ENCODE measurements around the gene WDFY3.

The WDFY3 gene

DNA sequence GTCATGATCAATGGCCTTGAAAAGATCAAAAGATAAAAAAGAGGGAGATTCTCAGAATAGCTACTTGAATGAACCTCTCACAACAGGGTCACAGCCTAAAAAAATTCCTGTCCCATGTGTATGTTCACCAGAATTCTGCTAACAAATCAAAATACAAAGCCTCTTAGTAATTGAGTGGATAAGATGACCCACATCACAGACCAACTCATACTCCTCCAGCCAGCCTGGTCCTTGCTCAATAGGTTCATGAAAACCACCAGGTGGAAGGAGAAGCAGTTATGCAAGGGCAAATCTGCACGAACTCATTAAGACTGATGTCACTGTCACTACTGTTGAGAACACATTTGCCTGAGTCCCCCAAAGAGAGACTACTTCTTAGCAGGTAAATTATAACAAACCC is 21.5 kb downstream of the WDFY3 start:
- no peak for TF ChIP-seq EZH2phosphoT487 (IDR thresholded peaks at IDR 0.05; ENCODE audit: borderline replicate concordance)
- TF ChIP-seq, protein P1, sequence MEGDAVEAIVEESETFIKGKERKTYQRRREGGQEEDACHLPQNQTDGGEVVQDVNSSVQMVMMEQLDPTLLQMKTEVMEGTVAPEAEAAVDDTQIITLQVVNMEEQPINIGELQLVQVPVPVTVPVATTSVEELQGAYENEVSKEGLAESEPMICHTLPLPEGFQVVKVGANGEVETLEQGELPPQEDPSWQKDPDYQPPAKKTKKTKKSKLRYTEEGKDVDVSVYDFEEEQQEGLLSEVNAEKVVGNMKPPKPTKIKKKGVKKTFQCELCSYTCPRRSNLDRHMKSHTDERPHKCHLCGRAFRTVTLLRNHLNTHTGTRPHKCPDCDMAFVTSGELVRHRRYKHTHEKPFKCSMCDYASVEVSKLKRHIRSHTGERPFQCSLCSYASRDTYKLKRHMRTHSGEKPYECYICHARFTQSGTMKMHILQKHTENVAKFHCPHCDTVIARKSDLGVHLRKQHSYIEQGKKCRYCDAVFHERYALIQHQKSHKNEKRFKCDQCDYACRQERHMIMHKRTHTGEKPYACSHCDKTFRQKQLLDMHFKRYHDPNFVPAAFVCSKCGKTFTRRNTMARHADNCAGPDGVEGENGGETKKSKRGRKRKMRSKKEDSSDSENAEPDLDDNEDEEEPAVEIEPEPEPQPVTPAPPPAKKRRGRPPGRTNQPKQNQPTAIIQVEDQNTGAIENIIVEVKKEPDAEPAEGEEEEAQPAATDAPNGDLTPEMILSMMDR (conservative IDR thresholded peaks at IDR 0.05; ENCODE audit: low read length) = no peak
- H3K36me3 ChIP-seq (ENCODE audit: insufficient read depth, low read length) = no peaks in the 10 kb centered on the region
- no peaks in the 10 kb centered on the region for H3F3A ChIP-seq (ENCODE audit: low read depth)
- peaks cover 14% of the 10 kb centered on the region; the same call in 1 of the 2 replicates for H3K9me3 ChIP-seq (ENCODE audit: insufficient read depth, low read depth, low read length)
- no peak overlapping the region for H3K4me2 ChIP-seq (ENCODE audit: low read depth, low read length, poor library complexity, severe bottlenecking)
- no peaks in the 10 kb centered on the region for H3K4me1 ChIP-seq (ENCODE audit: insufficient read depth, low read length, poor library complexity, severe bottlenecking)
- no peak overlapping the region for H2AFZ ChIP-seq (ENCODE audit: low read length)
- no peaks in the 10 kb centered on the region for H4K20me1 ChIP-seq (ENCODE audit: insufficient read depth, low read length, poor library complexity, severe bottlenecking)
- no peaks in the 10 kb centered on the region for H3K27me3 ChIP-seq (ENCODE audit: insufficient read depth, low read length, poor library complexity, severe bottlenecking)
- no peak overlapping the region for H3K4me3 ChIP-seq (ENCODE audit: low read length, poor library complexity, severe bottlenecking)
- no peaks in the 10 kb centered on the region for H3K9me2 ChIP-seq (replicated peaks; ENCODE audit: low read depth, low read length)
- no peak overlapping the region for H3K9ac ChIP-seq (ENCODE audit: low read depth, low read length, poor library complexity, severe bottlenecking)
- H3K79me2 ChIP-seq (ENCODE audit: insufficient read depth, low read length) = peaks cover 36% of the 10 kb centered on the region; the same call in 1 of the 2 replicates

DNA sequence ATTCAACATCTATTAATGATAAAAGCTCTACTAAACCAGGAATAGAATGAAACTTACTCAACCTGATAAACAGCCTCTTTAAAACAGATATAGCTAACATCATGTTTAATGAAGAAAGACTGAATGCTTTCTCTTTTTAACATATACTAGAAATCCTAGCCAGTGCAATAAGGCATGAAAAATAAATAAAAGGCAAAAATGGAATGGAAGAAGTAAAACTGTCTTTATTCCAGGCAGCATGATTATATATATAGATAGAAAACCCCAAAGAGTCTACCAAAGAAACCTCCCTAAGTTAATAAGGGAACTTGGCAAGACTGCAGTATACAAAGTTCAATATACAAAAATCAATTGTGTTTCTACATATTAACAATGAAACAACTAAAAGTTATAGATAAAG is 25.5 kb downstream of the WDFY3 start:
- H2AFZ ChIP-seq (ENCODE audit: low read length) = no peak overlapping the region
- no peak overlapping the region for H3K4me2 ChIP-seq (ENCODE audit: low read depth, low read length, poor library complexity, severe bottlenecking)
- no peak overlapping the region for H3K9ac ChIP-seq (ENCODE audit: low read depth, low read length, poor library complexity, severe bottlenecking)
- H3K79me2 ChIP-seq (ENCODE audit: insufficient read depth, low read length) = peaks cover 42% of the 10 kb centered on the region; the same call in 1 of the 2 replicates
- no peaks in the 10 kb centered on the region for H3K9me2 ChIP-seq (replicated peaks; ENCODE audit: low read depth, low read length)
- H3K9me3 ChIP-seq (ENCODE audit: insufficient read depth, low read depth, low read length) = peaks cover 14% of the 10 kb centered on the region; the same call in 1 of the 2 replicates
- no peaks in the 10 kb centered on the region for H3K4me1 ChIP-seq (ENCODE audit: insufficient read depth, low read length, poor library complexity, severe bottlenecking)
- no peaks in the 10 kb centered on the region for H4K20me1 ChIP-seq (ENCODE audit: insufficient read depth, low read length, poor library complexity, severe bottlenecking)
- H3K36me3 ChIP-seq (ENCODE audit: insufficient read depth, low read length) = no peaks in the 10 kb centered on the region
- no peaks in the 10 kb centered on the region for H3K27me3 ChIP-seq (ENCODE audit: insufficient read depth, low read length, poor library complexity, severe bottlenecking)
- no peaks in the 10 kb centered on the region for H3F3A ChIP-seq (ENCODE audit: low read depth)
- TF ChIP-seq, protein P1 (conservative IDR thresholded peaks at IDR 0.05; ENCODE audit: low read length) = no peak
- TF ChIP-seq EZH2phosphoT487 (IDR thresholded peaks at IDR 0.05; ENCODE audit: borderline replicate concordance) = no peak
- H3K4me3 ChIP-seq (ENCODE audit: low read length, poor library complexity, severe bottlenecking) = no peak overlapping the region

DNA sequence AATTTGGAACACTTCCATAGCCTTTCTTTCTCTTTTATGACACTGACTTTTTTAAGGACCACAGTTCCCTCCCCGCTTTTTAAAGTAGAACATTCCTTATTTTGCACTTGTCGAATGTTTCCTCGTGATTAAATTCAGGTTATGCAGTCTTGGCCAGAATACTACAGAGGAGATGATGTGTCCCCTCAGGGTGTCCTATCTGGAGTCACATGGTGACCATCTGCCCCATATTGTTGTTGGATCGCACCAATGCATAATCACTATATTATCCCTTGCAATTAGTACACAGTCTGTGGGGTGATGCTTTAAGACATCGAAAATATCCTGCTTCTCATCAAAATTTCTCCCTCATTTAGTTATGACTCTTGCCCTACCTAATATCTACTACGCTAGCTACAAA is 27.4 kb downstream of the WDFY3 start:
- peaks cover 14% of the 10 kb centered on the region; the same call in 1 of the 2 replicates for H3K9me3 ChIP-seq (ENCODE audit: insufficient read depth, low read depth, low read length)
- no peaks in the 10 kb centered on the region for H3K27me3 ChIP-seq (ENCODE audit: insufficient read depth, low read length, poor library complexity, severe bottlenecking)
- H3K4me3 ChIP-seq (ENCODE audit: low read length, poor library complexity, severe bottlenecking) = no peak overlapping the region
- no peak overlapping the region for H2AFZ ChIP-seq (ENCODE audit: low read length)
- H3K4me2 ChIP-seq (ENCODE audit: low read depth, low read length, poor library complexity, severe bottlenecking) = no peak overlapping the region
- no peak for TF ChIP-seq EZH2phosphoT487 (IDR thresholded peaks at IDR 0.05; ENCODE audit: borderline replicate concordance)
- no peaks in the 10 kb centered on the region for H3K4me1 ChIP-seq (ENCODE audit: insufficient read depth, low read length, poor library complexity, severe bottlenecking)
- peaks cover 39% of the 10 kb centered on the region; the same call in 1 of the 2 replicates for H3K79me2 ChIP-seq (ENCODE audit: insufficient read depth, low read length)
- H4K20me1 ChIP-seq (ENCODE audit: insufficient read depth, low read length, poor library complexity, severe bottlenecking) = no peaks in the 10 kb centered on the region
- no peaks in the 10 kb centered on the region for H3F3A ChIP-seq (ENCODE audit: low read depth)
- no peak overlapping the region for H3K9ac ChIP-seq (ENCODE audit: low read depth, low read length, poor library complexity, severe bottlenecking)
- no peaks in the 10 kb centered on the region for H3K9me2 ChIP-seq (replicated peaks; ENCODE audit: low read depth, low read length)
- H3K36me3 ChIP-seq (ENCODE audit: insufficient read depth, low read length) = no peaks in the 10 kb centered on the region

DNA sequence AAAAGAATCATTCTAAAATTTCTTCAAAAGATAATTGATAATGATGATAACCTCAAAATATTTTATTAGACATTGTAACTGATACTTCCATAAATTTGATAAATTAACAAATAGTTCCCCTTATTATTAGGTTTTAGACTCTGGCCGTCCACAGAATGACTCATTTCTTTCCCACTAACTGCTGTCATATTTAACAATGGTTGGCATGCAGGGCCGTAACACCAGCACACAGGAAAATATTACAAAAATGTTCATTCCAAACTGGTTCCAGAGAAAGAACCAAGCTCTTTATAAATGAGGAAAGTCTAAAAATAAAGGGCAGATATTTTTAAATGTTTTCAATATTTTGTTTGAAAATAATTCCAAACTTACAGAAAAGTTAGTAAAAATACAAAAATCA is 28.2 kb downstream of the WDFY3 start:
- H3K36me3 ChIP-seq (ENCODE audit: insufficient read depth, low read length) = no peaks in the 10 kb centered on the region
- no peaks in the 10 kb centered on the region for H3K27me3 ChIP-seq (ENCODE audit: insufficient read depth, low read length, poor library complexity, severe bottlenecking)
- H3K4me3 ChIP-seq (ENCODE audit: low read length, poor library complexity, severe bottlenecking) = no peak overlapping the region
- H3K9me2 ChIP-seq (replicated peaks; ENCODE audit: low read depth, low read length) = no peaks in the 10 kb centered on the region
- no peak overlapping the region for H3K9ac ChIP-seq (ENCODE audit: low read depth, low read length, poor library complexity, severe bottlenecking)
- H3K9me3 ChIP-seq (ENCODE audit: insufficient read depth, low read depth, low read length) = peaks cover 14% of the 10 kb centered on the region; the same call in 1 of the 2 replicates
- H3F3A ChIP-seq (ENCODE audit: low read depth) = no peaks in the 10 kb centered on the region
- TF ChIP-seq, protein P1 (conservative IDR thresholded peaks at IDR 0.05; ENCODE audit: low read length) = no peak
- no peak for TF ChIP-seq EZH2phosphoT487 (IDR thresholded peaks at IDR 0.05; ENCODE audit: borderline replicate concordance)
- H2AFZ ChIP-seq (ENCODE audit: low read length) = no peak overlapping the region
- no peak overlapping the region for H3K4me2 ChIP-seq (ENCODE audit: low read depth, low read length, poor library complexity, severe bottlenecking)
- no peaks in the 10 kb centered on the region for H4K20me1 ChIP-seq (ENCODE audit: insufficient read depth, low read length, poor library complexity, severe bottlenecking)
- H3K4me1 ChIP-seq (ENCODE audit: insufficient read depth, low read length, poor library complexity, severe bottlenecking) = no peaks in the 10 kb centered on the region
- H3K79me2 ChIP-seq (ENCODE audit: insufficient read depth, low read length) = peaks cover 34% of the 10 kb centered on the region; the same call in 1 of the 2 replicates
